HG03108 (cell line): ENCODE results near the gene QSOX1.

Source experiments
- ATAC-seq: cut with Tn5 transposase; IDR thresholded peaks from one replicate; pipeline ENCODE4 v1.9.1; 2021; ENCODE audit warnings: moderate library complexity; ENCODE audit not compliant: unreplicated experiment

Gene QSOX1

GRCh38 chr1:180210008-180210620 is 55.4 kb downstream of the QSOX1 start:
- ATAC-seq: no peak

DNA sequence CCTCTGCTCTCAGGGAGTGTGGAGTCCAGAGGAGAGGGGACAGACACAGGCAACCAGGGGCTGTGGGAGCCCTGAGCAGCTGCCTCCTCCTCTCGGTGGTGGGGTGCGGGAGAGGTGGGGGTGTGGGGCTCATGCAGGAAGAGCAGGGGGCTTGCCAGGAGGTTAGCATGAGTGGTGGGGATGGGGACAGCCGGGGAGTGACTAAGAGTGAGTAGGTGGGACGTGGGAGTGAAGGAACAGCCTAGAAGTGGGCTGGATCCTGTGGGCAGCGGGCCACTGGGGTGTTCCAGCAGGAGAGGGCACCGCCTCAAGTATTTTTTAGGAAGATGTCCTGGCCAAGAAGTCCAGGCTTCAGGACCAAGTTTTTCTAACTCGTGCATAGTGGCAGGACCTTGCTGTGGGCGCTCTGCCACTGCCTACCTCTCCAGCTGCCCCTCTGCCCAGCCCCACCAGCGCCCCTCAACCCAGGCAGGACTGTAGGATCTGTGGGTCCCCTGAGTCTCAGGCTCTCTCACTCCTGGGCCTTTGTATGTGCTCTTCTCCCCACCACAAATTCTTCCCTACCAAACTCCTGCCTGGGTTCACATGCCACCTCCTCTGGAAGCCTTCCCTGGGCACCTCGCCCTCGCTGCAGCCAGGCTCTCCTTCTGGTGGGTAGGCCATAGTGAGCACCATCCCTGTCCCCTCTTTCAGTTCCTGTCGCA is 56.6 kb downstream of the QSOX1 start:
- ATAC-seq: no peak

DNA sequence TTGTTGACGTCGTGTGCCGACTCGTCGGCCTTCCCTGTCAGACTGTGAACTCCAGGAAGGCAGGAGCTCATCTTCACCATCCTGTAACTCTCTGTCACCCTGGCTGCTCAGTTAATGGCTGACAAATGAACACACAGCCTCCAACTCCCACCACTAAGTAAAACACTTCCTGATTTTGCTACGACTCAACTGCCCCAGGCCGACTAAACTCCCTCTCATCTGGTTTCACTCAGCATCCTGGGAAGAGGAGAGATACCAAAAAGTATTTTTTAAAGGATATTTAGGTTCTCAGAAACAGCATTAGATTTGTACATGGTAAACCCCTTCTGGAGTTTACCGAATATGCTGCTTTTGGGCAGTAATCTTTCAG is 57.2 kb downstream of the QSOX1 start:
- no peak for ATAC-seq

- no peak for ATAC-seq
These were observed 58.9 kb downstream of the QSOX1 start for GRCh38 chr1:180213401-180214170.

DNA sequence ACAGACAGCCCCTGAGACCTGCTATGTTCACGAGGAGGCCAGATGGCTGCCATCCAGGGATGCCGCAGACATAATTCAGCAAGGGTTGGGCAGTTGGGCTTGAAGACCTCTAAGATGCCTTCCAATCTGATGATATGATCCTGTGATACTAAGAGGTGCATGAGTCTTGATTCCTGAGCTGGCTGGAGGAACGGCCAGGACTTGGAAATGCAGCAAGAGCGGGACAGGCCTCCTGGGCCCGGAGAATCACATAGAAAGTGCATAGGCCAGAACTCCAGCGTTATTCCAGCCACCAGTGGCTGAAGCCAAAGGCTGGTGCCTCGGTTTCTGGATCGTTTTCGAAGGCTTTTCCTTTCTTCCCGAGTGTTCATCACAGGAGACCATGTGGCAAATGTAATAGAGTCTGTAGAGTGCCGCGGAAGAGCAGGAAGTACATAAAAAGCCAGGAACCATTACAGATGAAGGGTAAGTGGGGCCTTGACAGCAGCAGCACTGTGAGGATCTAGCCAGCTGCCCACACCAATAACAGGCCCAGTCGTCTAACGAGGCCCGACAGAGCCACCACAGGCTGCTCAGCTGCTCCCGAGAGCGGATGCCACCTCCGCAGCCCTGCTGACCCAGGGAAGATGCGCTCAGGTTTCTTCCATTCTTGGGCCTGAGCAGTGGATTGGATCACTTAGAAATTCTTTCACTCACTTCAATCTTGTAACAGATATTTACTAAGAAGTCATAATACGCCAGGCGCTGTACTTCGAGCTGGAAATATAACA is 61.4 kb downstream of the QSOX1 start:
- ATAC-seq: no peak

- ATAC-seq: no peak
These were observed 62.3 kb downstream of the QSOX1 start for GRCh38 chr1:180217006-180217405.

DNA sequence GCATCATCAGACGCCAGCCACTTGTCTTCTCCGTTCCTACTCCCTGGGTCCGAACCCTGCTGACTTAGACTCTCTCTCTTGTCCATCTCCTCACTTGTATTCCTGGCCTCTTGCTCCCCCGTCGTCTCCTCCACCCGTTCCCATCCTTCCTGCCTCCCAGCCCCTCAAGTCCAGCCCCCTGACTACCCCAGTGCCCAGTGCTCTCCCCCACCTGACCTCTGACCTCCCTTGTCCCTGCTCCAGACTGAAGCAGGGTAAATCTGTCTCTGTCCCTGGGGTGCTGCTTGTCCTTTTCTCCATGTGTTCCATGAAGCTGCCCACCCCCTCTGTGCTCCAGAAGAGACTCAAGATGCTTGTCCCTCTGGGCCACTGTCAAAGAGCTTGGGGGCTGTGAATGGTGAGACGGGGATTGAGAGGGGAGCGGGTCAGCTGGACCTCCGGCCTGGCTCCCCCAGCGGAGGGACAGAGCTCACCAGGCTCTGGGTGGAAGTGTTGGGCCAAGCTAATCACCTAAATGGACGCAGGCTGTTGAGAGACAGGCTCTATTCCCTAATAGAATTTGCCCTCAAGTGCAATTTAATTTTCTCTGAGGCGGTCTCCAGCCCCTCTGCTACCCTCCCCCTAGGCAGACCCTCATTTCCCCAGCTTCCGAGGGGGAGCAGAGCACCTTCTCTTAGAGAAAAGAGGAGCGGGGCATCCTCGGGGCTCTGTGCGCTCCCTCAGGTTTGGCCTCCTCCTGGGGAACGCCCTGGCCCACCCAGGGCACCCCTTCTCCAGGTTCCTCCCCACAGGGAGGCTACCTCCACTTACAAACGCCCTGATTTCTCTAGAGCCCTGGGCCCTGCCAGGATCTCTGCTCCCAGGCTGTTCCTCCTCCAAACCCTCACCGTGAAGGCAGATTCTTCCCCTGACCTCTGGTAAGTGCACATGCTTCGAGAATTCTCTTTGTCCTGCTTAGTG is 64.4 kb downstream of the QSOX1 start:
- no peak for ATAC-seq

GRCh38 chr1:180219776-180220175 is 65.1 kb downstream of the QSOX1 start:
- ATAC-seq: no peak

GRCh38 chr1:180221462-180221861 is 66.8 kb downstream of the QSOX1 start:
- no peak for ATAC-seq

GRCh38 chr1:180224902-180225301 is 70.2 kb downstream of the QSOX1 start:
- ATAC-seq: no peak

- no peak for ATAC-seq
These were observed 70.7 kb downstream of the QSOX1 start for GRCh38 chr1:180225403-180225802.

DNA sequence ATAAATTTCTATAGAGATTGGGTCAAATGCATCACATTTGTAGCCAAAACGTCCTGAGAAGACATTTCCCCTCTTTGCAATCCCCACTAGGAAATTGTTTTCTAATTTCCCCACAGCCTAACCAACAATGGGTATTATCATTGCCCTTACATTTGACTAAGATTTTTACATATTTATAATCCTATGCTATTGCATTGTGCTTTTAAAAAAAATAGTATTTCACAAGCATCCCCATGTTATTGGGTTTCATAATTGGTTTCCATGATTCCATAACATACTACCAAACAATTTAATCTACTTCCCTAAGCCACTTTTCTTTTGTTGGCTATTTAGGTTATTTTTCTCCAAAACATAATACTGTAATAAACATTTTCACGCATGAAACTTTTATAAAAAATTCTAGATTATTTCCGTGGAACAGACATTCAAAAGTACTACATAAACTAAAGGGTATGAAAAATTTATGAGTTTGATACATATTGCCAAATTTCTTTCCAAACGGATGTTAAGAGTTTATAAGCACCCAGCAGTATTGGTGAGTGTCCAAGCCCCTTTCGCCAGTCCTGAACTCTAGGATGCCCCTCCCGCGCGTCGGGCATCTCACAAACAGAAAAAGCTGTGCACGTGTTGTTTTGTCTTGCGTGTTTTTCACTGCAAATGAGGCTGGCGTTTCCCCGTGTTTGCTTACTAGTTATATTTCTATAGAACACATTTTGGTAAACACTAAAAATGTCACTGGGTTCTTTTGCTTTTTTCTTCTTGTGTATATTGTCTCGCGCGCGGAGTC is 73.4 kb downstream of the QSOX1 start:
- ATAC-seq: no peak

DNA sequence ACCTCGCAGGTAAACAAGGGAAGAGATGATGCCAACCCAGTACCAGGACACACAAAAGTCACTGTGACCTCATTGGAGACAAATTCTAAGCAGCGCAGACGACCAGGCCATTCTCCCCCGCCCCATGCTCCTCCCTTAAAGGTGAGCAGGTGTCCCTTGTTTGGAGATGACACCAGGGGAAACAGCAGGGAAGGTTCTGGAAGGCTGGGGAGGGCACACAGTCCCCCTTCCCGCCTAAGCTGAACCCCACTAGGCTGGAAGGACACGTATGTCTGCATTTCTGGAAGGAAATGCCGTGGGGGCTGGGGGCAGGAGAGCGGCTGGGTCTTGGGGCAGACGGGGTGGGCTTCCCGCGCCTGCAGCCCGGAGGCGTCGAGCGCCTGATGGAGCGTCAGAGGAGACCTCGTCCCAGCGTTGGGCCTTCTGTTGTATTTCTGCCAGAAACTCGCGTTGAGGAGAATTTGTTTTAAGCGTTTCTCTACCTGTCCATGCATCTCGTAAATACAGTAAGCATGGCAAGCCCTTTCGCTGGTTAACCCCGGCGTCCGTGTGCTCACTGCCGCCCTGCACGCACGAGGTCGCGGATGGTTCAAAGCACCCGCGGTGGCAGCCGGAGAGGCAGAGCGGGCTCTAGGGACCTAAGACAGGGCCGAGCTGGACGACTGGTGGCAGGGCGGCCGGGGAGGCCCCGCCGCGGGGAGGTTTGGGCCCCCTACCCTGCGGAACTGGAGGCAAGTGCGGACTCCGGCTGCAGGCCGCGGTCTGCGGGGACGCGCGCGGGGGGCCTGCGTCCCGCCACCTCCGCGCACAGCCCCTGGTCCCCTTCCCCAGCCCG is 74.2 kb downstream of the QSOX1 start:
- ATAC-seq: no peak

GRCh38 chr1:180229483-180230415 is 75.1 kb downstream of the QSOX1 start, which contains the start of gene LHX4:
TSS of gene LHX4 (plus strand) at chr1:180230264. CDS start at chr1:180230530, 266 bp downstream.
- ATAC-seq: no peak

GRCh38 chr1:180230416-180230790 is 75.7 kb downstream of the QSOX1 start:
- no peak for ATAC-seq

DNA sequence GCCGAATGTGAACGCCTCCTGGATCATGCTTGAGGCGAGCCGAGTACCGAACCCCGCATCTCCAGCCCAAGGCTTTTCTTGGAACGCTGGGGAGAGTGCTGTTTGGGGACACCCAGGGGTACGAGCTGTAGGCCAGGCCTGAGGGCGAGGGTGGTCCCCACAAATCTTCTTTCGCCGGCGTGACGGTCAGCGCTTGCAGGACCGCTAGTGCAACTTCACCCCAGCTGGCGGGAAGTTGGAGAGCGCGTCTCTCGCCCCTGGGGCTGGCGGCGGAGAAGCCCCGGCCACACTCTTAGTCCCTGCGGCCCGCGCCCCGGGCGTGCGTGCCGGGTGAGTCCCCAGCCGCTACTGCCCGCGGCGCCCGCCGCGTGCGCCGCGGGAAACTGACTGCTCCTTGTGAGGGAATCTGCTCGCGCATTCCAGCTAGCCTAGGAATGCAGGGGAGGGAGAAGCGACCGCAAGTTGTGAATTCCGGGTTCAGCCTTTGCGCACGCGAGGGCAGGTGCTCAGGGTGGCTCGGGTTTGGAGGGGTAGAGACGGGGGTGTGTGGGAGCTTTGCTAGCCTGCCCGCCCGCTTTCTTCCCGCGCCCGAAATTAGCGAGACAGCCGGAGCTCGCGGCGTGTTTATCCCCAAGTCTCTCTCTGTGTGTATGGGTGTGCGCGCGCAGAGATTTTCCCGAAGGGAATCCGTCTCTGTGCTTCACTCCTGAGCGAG is 76.3 kb downstream of the QSOX1 start:
- no peak for ATAC-seq

- no peak for ATAC-seq
These were observed 76.8 kb downstream of the QSOX1 start for GRCh38 chr1:180231506-180231921.
